SK-N-SH treated with all-trans-retinoic acid at 6 μM for 48 hours (cell line): Measurements from ENCODE around the gene UNC13C.

ENCODE experiments used
- ATAC-seq: fragments of 200-7000 bp; cut with Tn5 transposase; 3 replicates; pipeline ENCODE4 v1.9.1; 2020; ENCODE audit warnings: mild to moderate bottlenecking, moderate library complexity
- ARNTL ChIP-seq: fragments of 450-650 bp; formaldehyde crosslinking; IDR thresholded peaks from 2 replicates; pipeline ENCODE4 v1.5.0; 2020; ENCODE audit warnings: low read depth, mild to moderate bottlenecking, moderate library complexity, borderline replicate concordance
- BACH2 ChIP-seq: fragments of 250-450 bp; sonication (Bioruptor Pico); IDR thresholded peaks from 2 replicates; pipeline ENCODE4 v1.9.0; 2021; ENCODE audit warnings: mild to moderate bottlenecking, borderline replicate concordance
- CSDC2 ChIP-seq: fragments of 250-450 bp; sonication (Bioruptor Pico); IDR thresholded peaks from 2 replicates; pipeline ENCODE4 v1.5.0; 2020; ENCODE audit warnings: mild to moderate bottlenecking, moderate library complexity
- ESRRG ChIP-seq: fragments of 250-450 bp; sonication (Bioruptor Pico); IDR thresholded peaks from 2 replicates; pipeline ENCODE4 v1.6.1; 2021; ENCODE audit warnings: mild to moderate bottlenecking
- GLIS3 ChIP-seq: fragments of 250-450 bp; sonication (Bioruptor Pico); IDR thresholded peaks from 2 replicates; pipeline ENCODE4 v1.5.0; 2020; ENCODE audit warnings: mild to moderate bottlenecking, moderate library complexity
- ISL1 ChIP-seq: fragments of 250-450 bp; sonication (Bioruptor Pico); IDR thresholded peaks from 2 replicates; pipeline ENCODE4 v2.1.2; 2022; ENCODE audit warnings: mild to moderate bottlenecking, moderate library complexity
- OSR1 ChIP-seq: fragments of 250-450 bp; sonication (Bioruptor Pico); IDR thresholded peaks from 2 replicates; pipeline ENCODE4 v1.8.0; 2022; ENCODE audit warnings: moderate library complexity, mild to moderate bottlenecking, inconsistent platforms
- PPARA ChIP-seq: fragments of 250-450 bp; sonication (Bioruptor Pico); IDR thresholded peaks from 2 replicates; pipeline ENCODE4 v1.5.0; 2020; ENCODE audit warnings: mild to moderate bottlenecking, borderline replicate concordance
- SNAI2 ChIP-seq: fragments of 250-450 bp; sonication (Bioruptor Pico); IDR thresholded peaks from 2 replicates; pipeline ENCODE4 v1.5.0; 2020; ENCODE audit warnings: mild to moderate bottlenecking, moderate library complexity
- TCF4 ChIP-seq: fragments of 250-450 bp; sonication (Bioruptor Pico); IDR thresholded peaks from 2 replicates; pipeline ENCODE4 v1.8.0; 2021; ENCODE audit warnings: mild to moderate bottlenecking, moderate library complexity, borderline replicate concordance
- TOX ChIP-seq: fragments of 250-450 bp; sonication (Bioruptor Pico); IDR thresholded peaks from 2 replicates; pipeline ENCODE4 v1.8.0; 2021; ENCODE audit warnings: mild to moderate bottlenecking, moderate library complexity, borderline replicate concordance
- ZC3H10 ChIP-seq: fragments of 250-450 bp; sonication (Bioruptor Pico); IDR thresholded peaks from 2 replicates; pipeline ENCODE4 v1.5.1; 2021; ENCODE audit warnings: mild to moderate bottlenecking, moderate library complexity
- ZNF70 ChIP-seq: fragments of 450-650 bp; formaldehyde crosslinking; IDR thresholded peaks from 2 replicates; pipeline ENCODE4 v1.5.0; 2020; ENCODE audit warnings: mild to moderate bottlenecking, moderate library complexity
- ZNF8 ChIP-seq: fragments of 450-650 bp; formaldehyde crosslinking; IDR thresholded peaks from 2 replicates; pipeline ENCODE4 v1.5.0; 2020; ENCODE audit warnings: mild to moderate bottlenecking, moderate library complexity
- TF ChIP-seq, protein P1 (sequence below): fragments of 250-450 bp; sonication (Bioruptor Pico); IDR thresholded peaks from 2 replicates; pipeline ENCODE4 v1.5.1; 2020; ENCODE audit warnings: low read depth, mild to moderate bottlenecking, moderate library complexity
- TF ChIP-seq, protein P2 (sequence below): fragments of 250-450 bp; sonication (Bioruptor Pico); IDR thresholded peaks from 2 replicates; pipeline ENCODE4 v1.8.0; 2021; ENCODE audit warnings: low read depth, mild to moderate bottlenecking, moderate library complexity, borderline replicate concordance
- TF ChIP-seq, protein P3 (sequence below): fragments of 250-450 bp; sonication (Bioruptor Pico); IDR thresholded peaks from 2 replicates; pipeline ENCODE4 v1.5.0; 2020; ENCODE audit warnings: mild to moderate bottlenecking, moderate library complexity
- TF ChIP-seq, protein P4 (sequence below): fragments of 250-450 bp; sonication (Bioruptor Pico); IDR thresholded peaks from 2 replicates; pipeline ENCODE4 v1.5.1; 2021; ENCODE audit warnings: mild to moderate bottlenecking, moderate library complexity

Gene UNC13C

DNA sequence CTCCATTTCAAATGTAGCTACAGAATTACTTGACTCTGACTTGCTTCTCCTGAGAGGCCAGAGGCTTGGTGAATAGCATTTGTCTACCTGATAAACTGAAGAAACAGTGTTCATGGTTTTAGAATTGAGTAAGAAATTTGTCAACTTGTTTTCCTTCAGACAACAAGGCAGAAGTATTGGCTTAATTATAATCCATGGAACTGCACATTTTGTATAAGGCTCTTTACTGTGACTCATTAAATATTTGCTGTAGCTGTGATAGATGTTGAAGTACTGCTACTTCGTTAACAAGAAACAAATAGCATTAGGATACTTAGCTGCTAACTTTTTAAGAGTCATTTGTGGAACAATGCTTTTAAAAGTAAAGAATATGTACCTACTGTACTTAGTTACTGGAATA, 4.6 kb downstream of the UNC13C start:
- no peak for TF ChIP-seq ARNTL (CRISPR knock-in tag)
- TF ChIP-seq, protein P1, sequence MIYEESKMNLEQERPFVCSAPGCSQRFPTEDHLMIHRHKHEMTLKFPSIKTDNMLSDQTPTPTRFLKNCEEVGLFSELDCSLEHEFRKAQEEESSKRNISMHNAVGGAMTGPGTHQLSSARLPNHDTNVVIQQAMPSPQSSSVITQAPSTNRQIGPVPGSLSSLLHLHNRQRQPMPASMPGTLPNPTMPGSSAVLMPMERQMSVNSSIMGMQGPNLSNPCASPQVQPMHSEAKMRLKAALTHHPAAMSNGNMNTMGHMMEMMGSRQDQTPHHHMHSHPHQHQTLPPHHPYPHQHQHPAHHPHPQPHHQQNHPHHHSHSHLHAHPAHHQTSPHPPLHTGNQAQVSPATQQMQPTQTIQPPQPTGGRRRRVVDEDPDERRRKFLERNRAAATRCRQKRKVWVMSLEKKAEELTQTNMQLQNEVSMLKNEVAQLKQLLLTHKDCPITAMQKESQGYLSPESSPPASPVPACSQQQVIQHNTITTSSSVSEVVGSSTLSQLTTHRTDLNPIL (CRISPR knock-in tag) = no peak
- TF ChIP-seq ZC3H10 = no peak
- TF ChIP-seq ZNF8 = no peak
- TF ChIP-seq, protein P2, sequence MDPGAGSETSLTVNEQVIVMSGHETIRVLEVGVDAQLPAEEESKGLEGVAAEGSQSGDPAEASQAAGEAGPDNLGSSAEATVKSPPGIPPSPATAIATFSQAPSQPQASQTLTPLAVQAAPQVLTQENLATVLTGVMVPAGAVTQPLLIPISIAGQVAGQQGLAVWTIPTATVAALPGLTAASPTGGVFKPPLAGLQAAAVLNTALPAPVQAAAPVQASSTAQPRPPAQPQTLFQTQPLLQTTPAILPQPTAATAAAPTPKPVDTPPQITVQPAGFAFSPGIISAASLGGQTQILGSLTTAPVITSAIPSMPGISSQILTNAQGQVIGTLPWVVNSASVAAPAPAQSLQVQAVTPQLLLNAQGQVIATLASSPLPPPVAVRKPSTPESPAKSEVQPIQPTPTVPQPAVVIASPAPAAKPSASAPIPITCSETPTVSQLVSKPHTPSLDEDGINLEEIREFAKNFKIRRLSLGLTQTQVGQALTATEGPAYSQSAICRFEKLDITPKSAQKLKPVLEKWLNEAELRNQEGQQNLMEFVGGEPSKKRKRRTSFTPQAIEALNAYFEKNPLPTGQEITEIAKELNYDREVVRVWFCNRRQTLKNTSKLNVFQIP (CRISPR knock-in tag) = no peak
- TF ChIP-seq, protein P3, sequence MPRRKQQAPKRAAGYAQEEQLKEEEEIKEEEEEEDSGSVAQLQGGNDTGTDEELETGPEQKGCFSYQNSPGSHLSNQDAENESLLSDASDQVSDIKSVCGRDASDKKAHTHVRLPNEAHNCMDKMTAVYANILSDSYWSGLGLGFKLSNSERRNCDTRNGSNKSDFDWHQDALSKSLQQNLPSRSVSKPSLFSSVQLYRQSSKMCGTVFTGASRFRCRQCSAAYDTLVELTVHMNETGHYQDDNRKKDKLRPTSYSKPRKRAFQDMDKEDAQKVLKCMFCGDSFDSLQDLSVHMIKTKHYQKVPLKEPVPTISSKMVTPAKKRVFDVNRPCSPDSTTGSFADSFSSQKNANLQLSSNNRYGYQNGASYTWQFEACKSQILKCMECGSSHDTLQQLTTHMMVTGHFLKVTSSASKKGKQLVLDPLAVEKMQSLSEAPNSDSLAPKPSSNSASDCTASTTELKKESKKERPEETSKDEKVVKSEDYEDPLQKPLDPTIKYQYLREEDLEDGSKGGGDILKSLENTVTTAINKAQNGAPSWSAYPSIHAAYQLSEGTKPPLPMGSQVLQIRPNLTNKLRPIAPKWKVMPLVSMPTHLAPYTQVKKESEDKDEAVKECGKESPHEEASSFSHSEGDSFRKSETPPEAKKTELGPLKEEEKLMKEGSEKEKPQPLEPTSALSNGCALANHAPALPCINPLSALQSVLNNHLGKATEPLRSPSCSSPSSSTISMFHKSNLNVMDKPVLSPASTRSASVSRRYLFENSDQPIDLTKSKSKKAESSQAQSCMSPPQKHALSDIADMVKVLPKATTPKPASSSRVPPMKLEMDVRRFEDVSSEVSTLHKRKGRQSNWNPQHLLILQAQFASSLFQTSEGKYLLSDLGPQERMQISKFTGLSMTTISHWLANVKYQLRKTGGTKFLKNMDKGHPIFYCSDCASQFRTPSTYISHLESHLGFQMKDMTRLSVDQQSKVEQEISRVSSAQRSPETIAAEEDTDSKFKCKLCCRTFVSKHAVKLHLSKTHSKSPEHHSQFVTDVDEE = no peak
- no peak for TF ChIP-seq GLIS3
- TF ChIP-seq, protein P4, sequence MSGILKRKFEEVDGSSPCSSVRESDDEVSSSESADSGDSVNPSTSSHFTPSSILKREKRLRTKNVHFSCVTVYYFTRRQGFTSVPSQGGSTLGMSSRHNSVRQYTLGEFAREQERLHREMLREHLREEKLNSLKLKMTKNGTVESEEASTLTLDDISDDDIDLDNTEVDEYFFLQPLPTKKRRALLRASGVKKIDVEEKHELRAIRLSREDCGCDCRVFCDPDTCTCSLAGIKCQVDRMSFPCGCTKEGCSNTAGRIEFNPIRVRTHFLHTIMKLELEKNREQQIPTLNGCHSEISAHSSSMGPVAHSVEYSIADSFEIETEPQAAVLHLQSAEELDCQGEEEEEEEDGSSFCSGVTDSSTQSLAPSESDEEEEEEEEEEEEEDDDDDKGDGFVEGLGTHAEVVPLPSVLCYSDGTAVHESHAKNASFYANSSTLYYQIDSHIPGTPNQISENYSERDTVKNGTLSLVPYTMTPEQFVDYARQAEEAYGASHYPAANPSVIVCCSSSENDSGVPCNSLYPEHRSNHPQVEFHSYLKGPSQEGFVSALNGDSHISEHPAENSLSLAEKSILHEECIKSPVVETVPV = no peak
- no peak for TF ChIP-seq ESRRG (CRISPR knock-in tag)
- TF ChIP-seq ISL1 (CRISPR knock-in tag) = no peak
- TF ChIP-seq TCF4 = no peak
- no peak for ATAC-seq

DNA sequence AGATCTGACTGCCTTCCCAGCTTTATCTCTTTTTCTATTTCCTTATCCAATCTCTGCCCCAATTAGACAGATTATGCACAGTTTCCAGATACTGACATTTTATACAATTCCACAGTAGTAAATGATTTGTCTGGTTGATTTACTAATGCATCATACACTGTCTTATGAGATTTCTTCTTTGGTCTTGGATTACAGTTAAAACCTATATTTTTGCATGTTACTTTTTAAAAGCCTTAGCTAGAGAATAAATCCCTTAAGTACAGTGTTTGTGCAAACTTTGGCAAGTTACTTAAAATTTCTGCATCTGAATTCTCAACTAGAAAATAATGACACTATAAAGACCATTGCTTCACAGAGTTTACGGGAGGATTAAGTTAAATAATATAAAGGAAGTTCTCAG, 6.0 kb downstream of the UNC13C start:
- no peak for TF ChIP-seq ZNF70 (CRISPR knock-in tag)
- TF ChIP-seq ARNTL (CRISPR knock-in tag) = no peak
- no peak for TF ChIP-seq ZC3H10
- TF ChIP-seq, protein P1 (CRISPR knock-in tag) = no peak
- no peak for TF ChIP-seq PPARA (CRISPR knock-in tag)
- TF ChIP-seq SNAI2 = no peak

DNA sequence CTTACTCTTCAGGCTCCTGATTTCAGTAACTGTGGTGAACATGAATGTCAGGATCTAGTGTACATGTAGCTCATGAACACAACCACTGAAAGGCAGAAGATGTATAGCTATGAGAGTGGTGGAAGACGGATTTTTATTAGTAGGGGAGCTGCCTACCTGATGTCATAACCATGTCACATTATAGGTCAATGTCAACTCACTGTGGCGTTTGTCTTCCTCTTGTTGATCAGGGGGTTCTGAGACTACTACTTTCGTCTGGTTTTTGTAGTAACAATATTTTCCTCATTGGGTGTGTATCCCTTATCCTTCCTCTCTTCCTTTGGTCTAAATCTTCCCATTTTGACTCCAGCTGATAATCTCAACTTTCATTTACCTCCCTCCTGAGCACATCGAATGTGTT, 7.3 kb downstream of the UNC13C start:
- TF ChIP-seq TOX (no peak), ZNF70 (CRISPR knock-in tag) (no peak), ZNF8 (no peak), ISL1 (CRISPR knock-in tag) (no peak), GLIS3 (no peak), BACH2 (CRISPR knock-in tag) (no peak), OSR1 (CRISPR knock-in tag) (no peak), CSDC2 (CRISPR knock-in tag) (no peak)
- TF ChIP-seq, protein P1 (CRISPR knock-in tag) = no peak
- TF ChIP-seq, protein P3 = no peak
- TF ChIP-seq, protein P4 = no peak
- ATAC-seq = no peak

More for the DNA sequence above, 6.0 kb downstream of the UNC13C start:
- no peak for ATAC-seq
